Peyer's patch (tissue), 4 donors: ENCODE data around the gene DNASE2B. TPM values are rescaled to one million over a fixed set of nuclear protein-coding genes. Genes with fewer than 3 reads are reported as not detected.
A peak's percentile ranks its signal among the peaks of the same experiment; 100 is the strongest.
"Not testable (repeated sequence)": the region's sequence is repeated elsewhere in the genome, so short reads cannot be mapped to it uniquely, and the experiment has no call there.

ENCODE experiments used
- DNase-seq, 3 donors: peaks; one replicate each; pipeline ENCODE4 v3.0.0-alpha.2; 2017 to 2019
- H3K27ac ChIP-seq, 4 donors: fragments of 200-600 bp; sonication (generic); one replicate each; pipeline ENCODE4 v1.5.1; 2016 to 2019
- H3K27me3 ChIP-seq, 2 donors: fragments of 200-600 bp; sonication (generic); one replicate each; pipeline ENCODE4 v1.5.1; 2019
- H3K36me3 ChIP-seq, 3 donors: fragments of 200-600 bp; sonication (generic); one replicate each; pipeline ENCODE4 v1.5.1; 2016 to 2019
- H3K4me1 ChIP-seq, 4 donors: fragments of 200-600 bp; sonication (generic); one replicate each; pipeline ENCODE4 v1.5.1; 2016 to 2019
- H3K4me3 ChIP-seq, 4 donors: fragments of 200-600 bp; sonication (generic); 1 replicate in 3 of 4; 2 replicates in 1 of 4; pipeline ENCODE4 v1.5.1; 2016 to 2019; ENCODE audit warnings: mild to moderate bottlenecking in 1 of 4
- H3K9me3 ChIP-seq, 4 donors: fragments of 200-600 bp; sonication (generic); one replicate each; pipeline ENCODE4 v1.5.1; 2016 to 2019; ENCODE audit warnings: mild to moderate bottlenecking in 1 of 4
- CTCF ChIP-seq, 6 experiments: fragments of 450-650 bp in 4 of 6; fragments of 200-600 bp in 2 of 6; sonication (generic) in 1 of 6; IDR thresholded peaks; one replicate each; pipeline ENCODE4 v1.5.1; 2017 to 2019; ENCODE audit warnings: antibody characterized with exemption in 6 of 6, mild to moderate bottlenecking in 3 of 6, moderate library complexity in 1 of 6
- POLR2A ChIP-seq, 2 donors: fragments of 450-650 bp; IDR thresholded peaks; one replicate each; pipeline ENCODE4 v1.5.1; 2017; ENCODE audit warnings: antibody characterized with exemption in 2 of 2, mild to moderate bottlenecking in 2 of 2, moderate library complexity in 2 of 2
- total RNA-seq, 4 donors: library from RNA; depleted of rRNA; stranded (reverse); fragments of >200 nt; gene quantifications; one replicate each; pipeline ENCODE4 v1.1.0, GENCODE V29; 2016

Gene DNASE2B
- total RNA-seq, 4 donors from 2014 or later, result not detected

DNA sequence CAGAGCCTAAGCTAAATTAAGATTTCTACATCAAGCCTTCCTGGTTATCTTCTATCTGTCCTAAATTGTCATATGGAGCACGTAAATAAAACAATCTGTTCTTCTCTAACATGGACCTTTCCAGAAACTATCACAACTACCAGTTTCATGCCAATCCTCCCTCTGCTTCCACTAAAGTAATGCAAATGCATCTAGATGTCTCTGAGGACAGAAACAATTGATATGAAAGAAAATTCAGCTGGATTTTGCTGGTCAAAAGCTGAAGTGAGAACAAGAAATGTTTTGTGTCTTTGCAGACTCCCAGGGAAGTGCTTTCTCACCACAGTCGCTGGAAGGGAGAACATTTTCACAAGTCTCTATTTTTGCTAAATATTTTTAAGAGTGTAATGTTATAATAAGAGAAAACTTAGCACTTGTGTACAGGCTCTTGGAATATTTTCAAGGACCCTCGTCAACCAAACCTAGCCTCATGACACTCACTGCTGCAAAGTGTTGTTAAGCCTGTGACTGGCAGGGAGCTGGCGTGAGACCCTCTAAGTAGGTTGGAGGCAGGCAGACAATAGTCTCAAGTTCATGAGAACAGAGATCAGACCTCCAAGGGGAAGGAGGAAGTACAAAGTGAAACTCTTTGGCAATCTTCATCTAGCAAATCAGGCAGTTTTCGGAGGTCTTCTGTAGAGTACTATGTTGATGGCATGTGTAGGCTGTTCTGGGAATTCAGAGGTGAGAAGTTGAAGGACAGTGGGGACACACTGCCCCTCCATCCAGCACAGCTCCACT, 38.8 kb downstream of the DNASE2B start:
- H3K36me3 ChIP-seq, result no peaks in the 10 kb centered on the region
- H3K27ac ChIP-seq, result peak overlapping the region in 3 of 4 donors; percentile 14 to 21 (median 19)
- TF ChIP-seq CTCF (IDR thresholded peaks at IDR 0.05) (no peak), POLR2A (IDR thresholded peaks at IDR 0.05) (no peak)
- no peak overlapping the region for H3K4me3 ChIP-seq
- H3K9me3 ChIP-seq, result no peaks in the 10 kb centered on the region
- no peaks in the 10 kb centered on the region for H3K27me3 ChIP-seq
- no peak for DNase-seq
- no peaks in the 10 kb centered on the region for H3K4me1 ChIP-seq

DNA sequence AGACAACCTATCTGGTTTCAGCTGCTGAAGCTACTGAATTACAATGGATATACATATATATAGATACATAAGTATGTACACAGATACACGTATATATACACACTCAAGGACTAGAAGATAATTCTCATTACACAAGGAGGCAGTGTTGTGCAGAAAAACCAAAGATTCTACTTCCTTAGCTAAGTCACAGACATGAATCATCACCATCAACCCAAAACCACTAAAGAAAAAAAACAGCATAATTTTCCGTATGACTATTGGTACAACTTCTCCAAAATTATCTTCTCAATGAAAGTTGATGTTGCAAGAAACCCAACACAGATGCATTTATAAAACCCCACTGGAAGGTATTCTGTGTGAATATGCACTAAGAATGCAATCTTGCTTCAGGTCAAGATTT, 44.0 kb downstream of the DNASE2B start:
- Histone ChIP-seq H3K27me3 (no peaks in the 10 kb centered on the region), H3K4me3 (no peak overlapping the region), H3K9me3 (no peaks in the 10 kb centered on the region), H3K4me1 (peaks cover 0 to 6% (median 0%) of the 10 kb centered on the region in 4 donors), H3K27ac (no peak overlapping the region), H3K36me3 (no peaks in the 10 kb centered on the region)
- TF ChIP-seq POLR2A (IDR thresholded peaks at IDR 0.05), result no peak
- TF ChIP-seq CTCF (IDR thresholded peaks at IDR 0.05), result peak; percentile 38 to 85 (median 63)
- no peak for DNase-seq

- not testable (repeated sequence) for DNase-seq, H3K4me3 ChIP-seq
Observed at GRCh38 chr1:84442747-84443646, 44.7 kb downstream of the DNASE2B start.

DNA sequence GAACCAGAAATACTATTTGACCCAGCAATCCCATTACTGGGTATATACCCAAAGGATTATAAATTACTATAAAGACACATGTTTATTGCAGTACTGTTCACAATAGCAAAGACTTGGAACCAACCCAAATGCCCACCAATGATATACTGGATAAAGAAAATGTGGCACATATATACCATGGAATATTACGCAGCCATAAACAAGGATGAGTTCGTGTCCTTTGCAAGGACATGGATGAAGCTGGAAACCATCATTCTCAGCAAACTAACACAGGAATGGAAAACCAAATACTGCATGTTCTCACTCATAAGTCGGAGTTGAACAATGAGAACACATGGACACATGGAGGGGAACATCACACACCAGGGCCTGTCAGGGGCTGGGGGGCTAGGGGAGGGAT, 50.4 kb downstream of the DNASE2B start:
- not testable (repeated sequence) for H3K4me3 ChIP-seq

More at GRCh38 chr1:84442747-84443646, 44.7 kb downstream of the DNASE2B start:
- not testable (repeated sequence) for H3K4me1 ChIP-seq, H3K36me3 ChIP-seq, H3K27ac ChIP-seq, H3K27me3 ChIP-seq, H3K9me3 ChIP-seq

DNA sequence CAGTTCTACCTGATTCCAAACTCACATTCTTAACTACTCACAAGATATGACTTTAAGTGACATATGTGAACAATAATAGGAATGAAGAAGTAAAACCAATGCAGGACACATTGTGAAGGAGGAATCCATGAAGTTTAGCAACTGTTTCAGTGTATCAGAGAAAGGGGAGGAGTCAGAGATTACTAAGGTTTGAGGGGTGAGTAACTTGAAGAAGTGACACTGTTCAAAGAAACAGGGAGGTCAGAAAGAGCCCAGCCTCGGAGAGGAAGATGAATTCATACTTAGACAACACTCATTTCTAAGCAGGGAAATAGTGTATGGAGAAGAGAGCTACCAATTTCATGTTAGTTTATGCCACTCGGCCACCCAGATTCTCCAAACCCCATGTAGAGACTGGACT, 52.6 kb downstream of the DNASE2B start:
- no peak for DNase-seq
- Histone ChIP-seq H3K4me1 (no peaks in the 10 kb centered on the region), H3K4me3 (no peak overlapping the region), H3K27ac (no peak overlapping the region), H3K36me3 (no peaks in the 10 kb centered on the region), H3K9me3 (no peaks in the 10 kb centered on the region), H3K27me3 (no peaks in the 10 kb centered on the region)
- TF ChIP-seq CTCF (IDR thresholded peaks at IDR 0.05) (no peak), POLR2A (IDR thresholded peaks at IDR 0.05) (no peak)

More for the DNA sequence above, 50.4 kb downstream of the DNASE2B start:
- not testable (repeated sequence) for H3K27ac ChIP-seq, H3K27me3 ChIP-seq, DNase-seq, H3K9me3 ChIP-seq, H3K36me3 ChIP-seq, H3K4me1 ChIP-seq

- Histone ChIP-seq H3K4me3 (no peak overlapping the region), H3K36me3 (no peaks in the 10 kb centered on the region), H3K4me1 (no peaks in the 10 kb centered on the region), H3K27ac (no peak overlapping the region), H3K9me3 (no peaks in the 10 kb centered on the region), H3K27me3 (no peaks in the 10 kb centered on the region)
- no peak for DNase-seq
- TF ChIP-seq CTCF (IDR thresholded peaks at IDR 0.05) (no peak), POLR2A (IDR thresholded peaks at IDR 0.05) (no peak)
Observed at GRCh38 chr1:84452436-84452835, 54.2 kb downstream of the DNASE2B start.
